Measurements from ENCODE around the gene CHAMP1.
"Not testable (repeated sequence)": the region's sequence is repeated elsewhere in the genome, so short reads cannot be mapped to it uniquely, and the experiment has no call there.

The CHAMP1 gene

GRCh38 chr13:114334305-114335053 is 20.2 kb downstream of the CHAMP1 start:
- ATAC-seq, result no peak

GRCh38 chr13:114336457-114336856 is 22.2 kb downstream of the CHAMP1 start:
- ATAC-seq, result not testable (repeated sequence)

DNA sequence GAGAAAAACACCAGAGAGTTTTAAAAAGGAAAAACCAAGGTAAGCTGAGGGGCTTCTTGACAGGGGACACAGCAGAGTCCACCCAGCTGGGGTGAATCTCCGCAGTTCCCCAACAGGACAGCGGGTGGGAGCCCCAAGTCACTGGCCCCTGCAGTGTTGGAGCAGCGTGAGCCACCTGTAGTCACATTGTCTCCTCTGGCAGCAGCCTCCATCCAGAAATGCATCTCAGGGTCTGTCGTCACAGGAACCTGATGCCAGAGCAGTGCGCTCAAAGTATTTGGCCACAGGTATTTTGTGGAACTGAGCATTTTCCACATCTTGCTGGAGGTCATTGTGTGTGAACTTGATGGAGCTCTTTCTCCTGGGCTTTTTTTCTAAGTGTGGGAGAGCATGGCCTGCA is 24.7 kb downstream of the CHAMP1 start:
- no peak for ATAC-seq

DNA sequence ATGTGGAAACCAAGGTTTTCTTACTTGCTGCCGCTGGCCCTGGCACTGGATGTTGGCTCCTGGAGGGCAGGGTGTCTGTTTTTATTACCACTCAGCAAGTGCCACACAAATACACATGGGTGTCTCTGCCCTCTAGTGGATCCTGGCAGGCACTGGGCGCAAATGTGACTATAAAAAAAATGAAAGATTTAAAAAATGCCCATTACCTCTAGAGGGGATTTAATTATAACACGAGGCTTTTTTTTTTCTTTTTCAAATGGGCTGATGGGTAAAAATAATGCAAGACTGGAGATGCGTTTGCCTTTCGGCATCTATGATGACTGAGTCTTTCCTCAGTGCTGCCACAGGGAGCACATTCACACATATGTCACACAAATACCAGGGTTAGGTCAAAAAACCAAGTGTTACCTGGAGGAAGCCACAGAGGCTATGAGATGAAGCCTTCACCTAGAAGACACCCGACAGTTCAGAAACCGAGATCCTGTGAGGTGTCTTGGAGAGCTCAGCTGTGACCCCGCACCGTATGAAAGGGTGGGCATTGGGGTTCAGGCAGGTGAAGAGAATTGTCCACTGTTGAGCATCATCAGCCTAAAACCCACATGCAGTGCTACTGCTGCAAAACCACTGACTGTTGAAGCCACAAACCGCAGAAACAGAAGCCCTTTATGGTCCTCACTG is 25.7 kb downstream of the CHAMP1 start:
- peak; percentile 41 to 76 for ATAC-seq

DNA sequence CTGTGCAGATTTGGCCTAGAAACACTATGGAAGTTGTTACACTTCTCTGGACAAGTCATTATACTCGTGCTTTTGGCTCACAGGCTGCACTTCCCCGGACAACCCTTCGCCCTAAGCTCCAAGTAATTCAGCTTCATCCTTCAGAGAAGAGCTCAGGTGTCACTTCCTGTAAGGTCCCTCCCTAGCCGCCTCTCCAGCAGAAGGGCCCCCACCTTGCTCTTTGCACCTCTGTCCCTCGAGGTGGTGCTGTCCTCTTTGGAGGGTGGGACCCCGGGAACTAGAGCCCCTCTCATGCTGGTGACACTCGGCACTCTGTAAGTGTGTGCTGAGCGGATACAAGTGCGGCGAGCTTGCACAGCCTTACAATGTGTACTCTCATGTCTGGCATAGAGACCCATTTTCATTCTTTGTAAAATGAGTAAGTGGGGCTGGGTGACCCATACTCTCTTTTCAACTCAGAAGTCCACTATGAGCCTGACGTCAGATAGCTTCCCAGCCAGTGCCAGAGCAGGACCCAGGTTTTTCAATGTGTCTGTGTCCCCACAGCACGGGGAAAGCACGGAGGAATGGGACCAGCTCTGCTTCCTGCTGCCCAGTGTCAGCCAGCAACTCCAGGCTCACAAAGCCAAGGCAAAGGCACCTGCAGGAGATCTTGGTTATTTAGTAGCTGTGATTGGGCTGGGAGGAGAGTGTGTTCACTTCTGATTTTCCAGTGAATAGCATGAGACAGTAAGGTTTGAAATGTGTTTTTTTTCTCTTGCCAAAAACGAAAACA is 26.9 kb downstream of the CHAMP1 start:
- no peak for ATAC-seq

- not testable (repeated sequence) for ATAC-seq
Measured at GRCh38 chr13:114347256-114347655, 33.0 kb downstream of the CHAMP1 start.

DNA sequence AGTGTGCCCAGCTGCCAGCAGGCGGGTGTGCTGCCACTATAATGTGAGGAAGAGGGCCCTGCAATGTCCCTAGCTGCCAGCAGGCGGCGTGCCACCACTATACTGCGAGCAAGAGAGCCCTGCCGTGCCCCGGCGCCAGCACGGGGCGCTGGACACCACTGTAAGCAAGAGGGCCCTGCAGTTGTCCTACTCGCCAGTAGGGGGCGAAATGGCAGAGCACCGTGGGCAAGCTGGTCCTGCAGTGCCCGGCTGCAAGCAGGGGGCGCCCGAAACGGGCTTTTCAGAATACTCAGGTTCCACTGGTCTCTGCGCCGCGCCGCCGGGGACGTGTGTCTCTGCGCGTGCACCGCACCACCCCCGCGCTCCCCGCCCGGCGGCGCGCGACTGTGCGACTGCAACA is 38.5 kb downstream of the CHAMP1 start:
- not testable (repeated sequence) for ATAC-seq

DNA sequence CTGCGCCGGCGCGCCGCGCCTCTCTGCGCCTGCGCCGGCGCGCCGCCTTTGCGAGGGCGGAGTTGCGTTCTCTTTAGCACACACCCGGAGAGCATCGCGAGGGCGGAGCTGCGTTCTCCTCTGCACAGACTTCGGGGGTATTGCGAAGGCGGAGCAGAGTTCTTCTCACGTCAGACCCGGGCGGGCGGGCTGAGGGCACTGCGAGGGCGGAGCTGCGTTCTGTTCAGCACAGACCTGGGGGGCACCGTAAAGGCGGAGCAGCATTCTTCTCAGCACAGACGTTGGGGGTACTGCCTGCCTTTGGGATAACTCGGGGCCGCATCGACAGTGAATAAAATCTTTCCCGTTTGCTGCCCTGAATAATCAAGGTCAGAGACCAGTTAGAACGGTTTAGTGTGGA is 39.1 kb downstream of the CHAMP1 start:
- not testable (repeated sequence) for ATAC-seq

Measured in activated CD4-positive, CD25-positive, alpha-beta regulatory T cell treated with anti-CD3 and anti-CD28 coated beads, Interleukin-2, amount 50 U/mL, for 24 hours (primary cell).